ENCODE measurements around the gene GPX7. TPM values are rescaled to one million over a fixed set of nuclear protein-coding genes. Genes with fewer than 3 reads are reported as not detected.

GPX7 gene
- polyA plus RNA-seq, 1 donor from 2014 or later, result 1.3 TPM

- Histone ChIP-seq H3K36me3 (ENCODE audit: insufficient read depth, low read length) (no peaks in the 10 kb centered on the region), H3K27ac (ENCODE audit: low read length) (no peak overlapping the region), H4K20me1 (ENCODE audit: insufficient read depth) (no peaks in the 10 kb centered on the region), H3K4me3 (ENCODE audit: low read length) (no peak overlapping the region), H3F3A (ENCODE audit: insufficient read depth, low read length, poor library complexity, severe bottlenecking) (peaks cover 15% of the 10 kb centered on the region), H3K79me2 (replicated peaks; ENCODE audit: insufficient read depth, low read length) (no peaks in the 10 kb centered on the region), H2AFZ (ENCODE audit: low read depth, low read length) (no peak overlapping the region), H3K9ac (ENCODE audit: low read length) (no peak overlapping the region), H3K27me3 (ENCODE audit: insufficient read depth, low read depth, low read length) (no peaks in the 10 kb centered on the region), H3K9me3 (ENCODE audit: low read length) (no peaks in the 10 kb centered on the region), H3K9me2 (ENCODE audit: insufficient read depth, low read length) (no peaks in the 10 kb centered on the region), H3K4me2 (ENCODE audit: low read length) (no peak overlapping the region)
- no peak for TF ChIP-seq TAF1 (IDR thresholded peaks at IDR 0.05; ENCODE audit: low read depth)
- TF ChIP-seq REST (IDR thresholded peaks at IDR 0.05; ENCODE audit: borderline replicate concordance), result no peak
- no peak for TF ChIP-seq RAD21 (conservative IDR thresholded peaks at IDR 0.05)
- TF ChIP-seq EP300 (conservative IDR thresholded peaks at IDR 0.05; ENCODE audit: poor library complexity, severe bottlenecking), result no peak
- no peak for TF ChIP-seq EZH2 (IDR thresholded peaks at IDR 0.05; ENCODE audit: borderline replicate concordance, insufficient read depth, low read length, poor library complexity, severe bottlenecking)
- no peak for TF ChIP-seq SMC3 (conservative IDR thresholded peaks at IDR 0.05; ENCODE audit: poor library complexity)
- no peak for TF ChIP-seq POLR2AphosphoS5 (IDR thresholded peaks at IDR 0.05)
- no peak for TF ChIP-seq CTCF (IDR thresholded peaks at IDR 0.05; ENCODE audit: poor library complexity, severe bottlenecking)
- no peak for TF ChIP-seq MXI1 (conservative IDR thresholded peaks at IDR 0.05; ENCODE audit: poor library complexity, severe bottlenecking)
Measured at GRCh38 chr1:52657702-52658101, 55.5 kb downstream of the GPX7 start.

Other genes starting within 250 kb of the GPX7 start
- 20.1 and 24.6 TPM in 2 replicates for gene CC2D1B, start 236.2 kb upstream of the GPX7 start, polyA plus RNA-seq
- 0.48 and 0.64 TPM in 2 replicates for gene ORC1, start 197.9 kb upstream of the GPX7 start, polyA plus RNA-seq
- 16.1 and 18.0 TPM in 2 replicates for gene PRPF38A, start 197.8 kb upstream of the GPX7 start, polyA plus RNA-seq
- 84.1 and 96.3 TPM in 2 replicates for gene TUT4, start 49.3 kb upstream of the GPX7 start, polyA plus RNA-seq
- not detected in 2 replicates for gene SHISAL2A, start 30.8 kb downstream of the GPX7 start, polyA plus RNA-seq
- gene COA7, start 96.0 kb downstream of the GPX7 start, polyA plus RNA-seq, result 10.3 and 11.6 TPM in 2 replicates
- 48.7 and 52.8 TPM in 2 replicates for gene ZYG11B, start 124.1 kb downstream of the GPX7 start, polyA plus RNA-seq
- gene ZYG11A, start 240.4 kb downstream of the GPX7 start, polyA plus RNA-seq, result 0.40 and 0.66 TPM in 2 replicates

Measured in neural cell (in vitro differentiated cells).